ENCODE data around the gene ZDHHC7. TPM values are rescaled to one million over a fixed set of nuclear protein-coding genes. Genes with fewer than 3 reads are reported as not detected.
A peak's percentile ranks its signal among the peaks of the same experiment; 100 is the strongest.

ZDHHC7 gene
- total RNA-seq, 1 donor from 2014 or later, result 46.5 TPM

- DNase-seq (ENCODE audit: low spot score), result no peak
- H3K4me1 Mint-ChIP-seq (ENCODE audit: unreplicated experiment), result peaks cover 39% of the 10 kb centered on the region
- no peaks in the 10 kb centered on the region for H3K9me3 Mint-ChIP-seq (ENCODE audit: unreplicated experiment)
- H3K27me3 Mint-ChIP-seq (ENCODE audit: unreplicated experiment), result peaks cover 5% of the 10 kb centered on the region
- no peak overlapping the region for H3K4me3 Mint-ChIP-seq (ENCODE audit: unreplicated experiment)
- no peak for TF ChIP-seq CTCF (IDR thresholded peaks at IDR 0.05; ENCODE audit: unreplicated experiment)
- no peaks in the 10 kb centered on the region for H3K36me3 Mint-ChIP-seq (ENCODE audit: low read depth, unreplicated experiment)
- peak overlapping the region; percentile 22 for H3K27ac Mint-ChIP-seq (ENCODE audit: unreplicated experiment)
Measured at GRCh38 chr16:85005285-85006069, 5.9 kb downstream of the ZDHHC7 start.

DNA sequence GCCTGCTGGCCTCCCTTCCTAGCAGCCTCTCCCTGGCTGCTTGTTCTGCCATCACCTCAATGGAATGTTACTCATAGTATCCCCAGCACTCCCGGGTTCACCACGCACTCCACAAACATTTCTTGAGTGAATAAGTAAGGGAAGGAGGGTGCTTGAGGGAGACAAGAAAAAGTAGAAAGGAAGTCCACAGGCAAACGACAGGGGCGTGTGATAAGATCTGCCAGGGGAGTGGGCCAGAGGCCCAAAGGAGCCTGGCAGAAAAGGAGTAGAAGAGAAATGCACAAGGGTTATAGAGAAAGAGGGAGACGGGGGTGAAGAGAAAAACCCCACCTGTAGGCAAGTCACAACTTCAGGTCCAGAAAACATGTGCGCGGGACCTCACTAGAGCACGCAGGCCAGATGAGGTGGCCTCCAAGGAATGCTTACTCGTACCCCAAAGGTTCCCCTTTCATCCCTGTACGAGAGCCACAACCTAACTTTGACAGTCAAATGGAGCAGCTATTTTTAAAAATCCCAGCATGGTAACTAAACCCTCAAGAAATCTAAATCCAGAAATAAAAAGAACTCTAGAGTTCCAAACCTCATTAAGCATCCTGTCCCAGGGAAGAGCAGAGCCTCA is 6.6 kb downstream of the ZDHHC7 start:
- H3K36me3 Mint-ChIP-seq (ENCODE audit: low read depth, unreplicated experiment), result no peaks in the 10 kb centered on the region
- no peak for DNase-seq (ENCODE audit: low spot score)
- peaks cover 34% of the 10 kb centered on the region for H3K4me1 Mint-ChIP-seq (ENCODE audit: unreplicated experiment)
- no peaks in the 10 kb centered on the region for H3K9me3 Mint-ChIP-seq (ENCODE audit: unreplicated experiment)
- no peak for TF ChIP-seq CTCF (IDR thresholded peaks at IDR 0.05; ENCODE audit: unreplicated experiment)
- no peak overlapping the region for H3K27ac Mint-ChIP-seq (ENCODE audit: unreplicated experiment)
- no peak overlapping the region for H3K4me3 Mint-ChIP-seq (ENCODE audit: unreplicated experiment)
- H3K27me3 Mint-ChIP-seq (ENCODE audit: unreplicated experiment), result peaks cover 3% of the 10 kb centered on the region

GRCh38 chr16:85003725-85004586 is 7.4 kb downstream of the ZDHHC7 start:
- no peak for DNase-seq (ENCODE audit: low spot score)
- H3K36me3 Mint-ChIP-seq (ENCODE audit: low read depth, unreplicated experiment), result no peaks in the 10 kb centered on the region
- H3K4me3 Mint-ChIP-seq (ENCODE audit: unreplicated experiment), result no peak overlapping the region
- H3K9me3 Mint-ChIP-seq (ENCODE audit: unreplicated experiment), result no peaks in the 10 kb centered on the region
- peaks cover 3% of the 10 kb centered on the region for H3K27me3 Mint-ChIP-seq (ENCODE audit: unreplicated experiment)
- no peak for TF ChIP-seq CTCF (IDR thresholded peaks at IDR 0.05; ENCODE audit: unreplicated experiment)
- peaks cover 38% of the 10 kb centered on the region for H3K4me1 Mint-ChIP-seq (ENCODE audit: unreplicated experiment)
- no peak overlapping the region for H3K27ac Mint-ChIP-seq (ENCODE audit: unreplicated experiment)

DNA sequence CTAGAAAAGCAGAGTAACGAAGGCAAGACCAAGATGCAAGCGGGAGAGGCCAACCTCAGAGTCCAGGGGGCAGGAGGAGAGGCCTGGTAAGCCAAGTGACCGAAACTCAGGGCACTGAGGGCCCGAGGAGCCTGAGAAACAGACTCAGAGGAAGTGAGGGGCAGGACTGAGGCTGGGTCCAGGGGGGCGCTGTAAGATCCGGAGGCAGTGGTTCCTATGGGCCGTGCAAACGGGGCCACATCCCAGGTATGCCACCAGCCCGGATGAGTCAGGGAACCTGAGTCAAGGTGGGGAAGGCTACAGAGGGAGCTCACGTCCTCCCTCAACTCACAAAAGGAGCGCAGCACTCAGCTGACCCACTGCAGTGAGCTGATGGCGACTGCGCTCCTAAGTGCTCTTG is 8.3 kb downstream of the ZDHHC7 start:
- no peaks in the 10 kb centered on the region for H3K36me3 Mint-ChIP-seq (ENCODE audit: low read depth, unreplicated experiment)
- no peak overlapping the region for H3K4me3 Mint-ChIP-seq (ENCODE audit: unreplicated experiment)
- H3K9me3 Mint-ChIP-seq (ENCODE audit: unreplicated experiment), result no peaks in the 10 kb centered on the region
- peaks cover 38% of the 10 kb centered on the region for H3K4me1 Mint-ChIP-seq (ENCODE audit: unreplicated experiment)
- peaks cover 3% of the 10 kb centered on the region for H3K27me3 Mint-ChIP-seq (ENCODE audit: unreplicated experiment)
- DNase-seq (ENCODE audit: low spot score), result no peak
- no peak overlapping the region for H3K27ac Mint-ChIP-seq (ENCODE audit: unreplicated experiment)
- TF ChIP-seq CTCF (IDR thresholded peaks at IDR 0.05; ENCODE audit: unreplicated experiment), result no peak

Data from endothelial cell (in vitro differentiated cells).